Testis (tissue), 3 donors: ENCODE results near the gene ASXL2. TPM values are rescaled to one million over a fixed set of nuclear protein-coding genes. Genes with fewer than 3 reads are reported as not detected.

ENCODE experiments used
- DNase-seq: peaks from one replicate; pipeline ENCODE4 v3.0.0-alpha.2; 2019
- H3K27ac ChIP-seq, 2 donors: fragments of 200-600 bp; sonication (generic); one replicate each; pipeline ENCODE4 v1.5.1; 2019
- H3K27me3 ChIP-seq: fragments of 200-600 bp; sonication (generic); one replicate; pipeline ENCODE4 v1.5.1; 2019
- H3K36me3 ChIP-seq: fragments of 200-600 bp; sonication (generic); one replicate; pipeline ENCODE4 v1.5.1; 2017; ENCODE audit warnings: low read depth; ENCODE audit errors: missing control alignments
- H3K4me1 ChIP-seq: fragments of 200-600 bp; sonication (generic); one replicate; pipeline ENCODE4 v1.5.1; 2019
- H3K4me3 ChIP-seq, 2 donors: fragments of 200-600 bp; sonication (generic); one replicate each; pipeline ENCODE4 v1.5.1; 2017 to 2019
- H3K9me3 ChIP-seq: fragments of 200-600 bp; sonication (generic); one replicate; pipeline ENCODE4 v1.5.1; 2017
- POLR2A ChIP-seq: fragments of 450-650 bp; IDR thresholded peaks from one replicate; pipeline ENCODE4 v1.6.1; 2017; ENCODE audit warnings: antibody characterized with exemption, mild to moderate bottlenecking, moderate library complexity
- WGBS, 2 donors: methylation state at CpG; one replicate each; pipeline ENCODE4 v1.1.5; 2018; 5-methylcytosine and 5-hydroxymethylcytosine counted together
- intact Hi-C: fragments of 100-400 bp; cut with DNase I; formaldehyde crosslinking; loops from one replicate; pipeline ENCODE4 v1.15.1; 2023; ENCODE audit warnings: low total_unique reads
- polyA plus RNA-seq: library from polyadenylated mRNA; stranded (reverse); fragments of 350-450 nt; fragmentation: Illumina TruSeq; extraction: RNeasy Lipid Tissue Mini Kit (QIAGEN cat#74804); gene quantifications from one replicate; pipeline ENCODE4 v1.2.3, GENCODE V29; 2014; ENCODE audit warnings: low read depth, low replicate concordance; ENCODE audit not compliant: insufficient read depth
- total RNA-seq, 2 donors: library from RNA; depleted of rRNA; stranded (reverse); fragments of >200 nt; gene quantifications; one replicate each; pipeline ENCODE4 v1.2.3, GENCODE V29; 2016
- TF ChIP-seq, protein P1 (sequence below), 3 experiments: fragments of 450-650 bp in 2 of 3; fragments of 200-600 bp in 1 of 3; sonication (generic) in 1 of 3; IDR thresholded peaks; one replicate each; pipeline ENCODE4 v1.5.1; 2016 to 2019; ENCODE audit warnings: antibody characterized with exemption in 3 of 3, mild to moderate bottlenecking in 2 of 3, moderate library complexity in 1 of 3

The ASXL2 gene
- total and polyA plus RNA-seq, 3 donors from 2014 or later: 40.9 to 51.9 (median 43.3) TPM

DNA sequence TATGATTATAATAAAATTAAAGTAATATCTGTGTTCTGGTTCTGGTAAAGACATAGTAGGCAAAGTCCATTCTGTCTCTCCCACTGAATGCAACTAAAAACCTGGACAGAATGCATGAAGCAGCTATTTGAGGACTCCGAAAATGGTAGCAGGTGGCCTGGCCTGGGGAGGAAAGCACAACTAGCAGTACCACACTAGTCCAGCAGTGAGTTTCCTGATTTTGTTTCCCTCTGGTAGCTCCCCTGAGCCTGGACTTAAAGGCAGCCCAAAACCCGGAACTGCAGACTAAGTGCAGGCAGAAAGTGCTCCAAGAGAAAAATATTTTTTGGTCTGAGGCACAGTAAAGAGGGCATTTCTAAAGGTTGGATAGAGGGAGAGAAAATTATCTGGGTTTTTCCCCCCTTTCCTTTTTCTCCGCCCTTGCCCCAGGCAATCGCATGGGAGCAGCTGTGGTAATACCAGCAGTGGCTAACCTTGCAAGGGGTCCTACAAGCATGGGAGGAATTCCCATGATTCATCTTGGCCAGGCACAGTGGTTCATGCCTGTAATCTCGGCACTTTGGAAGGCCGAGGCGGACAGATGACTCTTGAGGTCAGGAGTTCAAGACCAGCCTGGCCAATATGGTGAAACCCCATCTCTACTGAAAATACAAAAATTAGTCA, 32.3 kb downstream of the ASXL2 start:
- Histone ChIP-seq H3K27me3 (no peaks in the 10 kb centered on the region), H3K9me3 (no peaks in the 10 kb centered on the region), H3K36me3 (no peaks in the 10 kb centered on the region), H3K4me3 (no peak overlapping the region), H3K27ac (no peak overlapping the region), H3K4me1 (no peaks in the 10 kb centered on the region)
- 87 to 92% methylated on average over 5 to 7 of the region's 7 CpGs for WGBS, 2 donors
- intact Hi-C loops: no loop called here
- no peak for TF ChIP-seq POLR2A
- TF ChIP-seq, protein P1, sequence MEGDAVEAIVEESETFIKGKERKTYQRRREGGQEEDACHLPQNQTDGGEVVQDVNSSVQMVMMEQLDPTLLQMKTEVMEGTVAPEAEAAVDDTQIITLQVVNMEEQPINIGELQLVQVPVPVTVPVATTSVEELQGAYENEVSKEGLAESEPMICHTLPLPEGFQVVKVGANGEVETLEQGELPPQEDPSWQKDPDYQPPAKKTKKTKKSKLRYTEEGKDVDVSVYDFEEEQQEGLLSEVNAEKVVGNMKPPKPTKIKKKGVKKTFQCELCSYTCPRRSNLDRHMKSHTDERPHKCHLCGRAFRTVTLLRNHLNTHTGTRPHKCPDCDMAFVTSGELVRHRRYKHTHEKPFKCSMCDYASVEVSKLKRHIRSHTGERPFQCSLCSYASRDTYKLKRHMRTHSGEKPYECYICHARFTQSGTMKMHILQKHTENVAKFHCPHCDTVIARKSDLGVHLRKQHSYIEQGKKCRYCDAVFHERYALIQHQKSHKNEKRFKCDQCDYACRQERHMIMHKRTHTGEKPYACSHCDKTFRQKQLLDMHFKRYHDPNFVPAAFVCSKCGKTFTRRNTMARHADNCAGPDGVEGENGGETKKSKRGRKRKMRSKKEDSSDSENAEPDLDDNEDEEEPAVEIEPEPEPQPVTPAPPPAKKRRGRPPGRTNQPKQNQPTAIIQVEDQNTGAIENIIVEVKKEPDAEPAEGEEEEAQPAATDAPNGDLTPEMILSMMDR (IDR thresholded peaks at IDR 0.05): no peak
- no peak for DNase-seq

DNA sequence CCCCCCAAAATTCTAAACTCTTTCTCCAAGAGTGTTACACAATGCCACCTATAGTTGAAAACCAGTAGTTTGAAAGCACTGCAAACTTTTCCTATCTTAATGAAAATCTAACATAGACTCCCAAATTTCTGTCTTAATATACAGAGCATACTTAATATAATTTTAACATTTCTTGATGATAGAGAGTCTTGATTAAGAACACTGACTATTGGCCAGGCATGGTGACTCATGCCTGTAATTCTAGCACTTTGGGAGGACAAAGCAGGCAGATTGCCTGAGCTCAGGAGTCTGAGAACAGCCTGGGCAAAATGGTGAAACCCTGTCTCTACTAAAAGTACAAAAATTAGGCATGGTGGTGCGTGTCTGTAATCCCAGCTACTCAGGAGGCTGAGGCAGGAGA, 34.2 kb downstream of the ASXL2 start:
- no peak overlapping the region for H3K27ac ChIP-seq
- H3K36me3 ChIP-seq: no peaks in the 10 kb centered on the region
- H3K27me3 ChIP-seq: no peaks in the 10 kb centered on the region
- no peak for DNase-seq
- H3K4me3 ChIP-seq: no peak overlapping the region
- WGBS, 2 donors: 77 to 100% methylated on average over 1 of the region's 1 CpG
- H3K9me3 ChIP-seq: no peaks in the 10 kb centered on the region
- intact Hi-C loops: no loop called here
- TF ChIP-seq, protein P1 (IDR thresholded peaks at IDR 0.05): no peak
- TF ChIP-seq POLR2A: no peak
- H3K4me1 ChIP-seq: no peaks in the 10 kb centered on the region

DNA sequence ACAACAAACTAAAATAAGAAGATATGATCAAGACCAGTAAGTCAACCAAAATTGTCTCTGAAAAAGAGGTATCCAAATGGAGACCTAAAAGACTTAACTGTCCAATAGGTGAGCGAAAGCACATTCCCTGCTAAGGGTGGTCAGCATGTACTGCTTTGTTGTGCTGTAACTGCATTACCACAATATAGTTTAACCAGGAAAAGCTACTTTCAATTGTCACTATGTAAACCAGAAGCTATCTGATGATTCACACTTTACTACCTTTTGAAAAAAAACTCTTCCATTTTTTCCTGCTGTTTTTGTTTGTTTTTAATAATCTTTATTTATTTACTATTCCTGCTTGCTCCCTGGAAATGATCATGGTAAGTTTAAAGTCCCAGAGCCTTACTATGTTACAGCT, 36.1 kb downstream of the ASXL2 start:
- H3K4me1 ChIP-seq: no peaks in the 10 kb centered on the region
- intact Hi-C loops: no loop called here
- H3K27ac ChIP-seq: no peak overlapping the region
- no peak for DNase-seq
- no peaks in the 10 kb centered on the region for H3K36me3 ChIP-seq
- H3K9me3 ChIP-seq: no peaks in the 10 kb centered on the region
- no peak overlapping the region for H3K4me3 ChIP-seq
- no peaks in the 10 kb centered on the region for H3K27me3 ChIP-seq
- WGBS, 2 donors: 93 to 94% methylated on average over 1 of the region's 1 CpG
- no peak for TF ChIP-seq POLR2A
- TF ChIP-seq, protein P1 (IDR thresholded peaks at IDR 0.05): no peak

DNA sequence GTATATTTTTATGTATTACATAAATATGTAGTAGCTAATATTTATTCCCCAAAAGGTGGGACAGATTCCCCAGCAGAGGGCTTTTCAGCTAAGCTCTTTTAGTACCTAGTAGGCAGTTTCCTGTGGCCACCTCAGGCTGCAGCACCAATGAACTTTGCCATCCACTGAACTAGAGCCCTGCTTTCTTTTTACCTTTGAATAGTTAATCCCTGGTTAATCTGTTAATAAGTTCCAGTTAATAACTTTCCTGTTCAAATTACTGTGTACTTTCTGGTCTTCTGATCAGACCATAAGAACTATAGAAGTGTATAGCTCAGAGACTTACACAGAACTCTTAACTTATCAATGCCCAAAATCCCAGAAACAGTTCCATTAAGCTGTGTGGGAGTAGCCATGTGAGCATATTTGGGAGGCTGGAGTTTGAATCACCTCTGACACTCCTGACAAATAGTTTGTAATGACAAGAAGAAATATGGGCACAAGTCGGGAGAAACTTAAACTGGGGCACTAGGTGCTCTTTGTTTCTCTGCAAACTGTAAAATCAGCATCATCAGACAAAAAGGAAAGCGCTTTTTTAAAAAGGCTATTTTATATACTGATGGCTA, 40.0 kb downstream of the ASXL2 start:
- H3K27me3 ChIP-seq: no peaks in the 10 kb centered on the region
- no peak for TF ChIP-seq POLR2A
- TF ChIP-seq, protein P1 (IDR thresholded peaks at IDR 0.05): no peak
- intact Hi-C loops: no loop called here
- no peak overlapping the region for H3K4me3 ChIP-seq
- whole genome bisulfite sequencing, 2 donors: 75 to 79% methylated on average over 2 of the region's 2 CpGs
- H3K9me3 ChIP-seq: no peaks in the 10 kb centered on the region
- H3K27ac ChIP-seq: no peak overlapping the region
- no peaks in the 10 kb centered on the region for H3K36me3 ChIP-seq
- H3K4me1 ChIP-seq: no peaks in the 10 kb centered on the region
- DNase-seq: no peak

DNA sequence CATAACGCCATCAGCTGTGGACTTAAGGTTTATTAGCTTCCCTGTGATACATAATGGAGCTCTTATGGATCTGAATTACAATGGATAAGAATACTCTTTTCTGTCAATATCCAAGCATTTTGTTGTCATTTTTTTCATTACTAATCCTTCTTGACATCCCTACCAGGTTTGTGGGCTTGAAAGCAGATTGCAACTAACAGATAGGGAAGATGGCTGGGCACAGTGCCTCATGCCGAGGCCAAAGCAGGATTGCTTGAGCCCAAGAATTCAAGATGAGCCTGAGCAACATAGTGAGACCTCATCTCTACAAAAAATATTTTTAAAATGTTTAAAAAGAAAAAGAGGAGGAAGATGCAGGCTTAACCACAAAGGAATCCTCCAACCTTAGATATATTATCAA, 42.4 kb downstream of the ASXL2 start:
- Histone ChIP-seq H3K27me3 (no peaks in the 10 kb centered on the region), H3K4me3 (no peak overlapping the region), H3K36me3 (no peaks in the 10 kb centered on the region), H3K4me1 (no peaks in the 10 kb centered on the region), H3K9me3 (no peaks in the 10 kb centered on the region), H3K27ac (no peak overlapping the region)
- intact Hi-C loops: no loop called here
- 85 to 86% methylated on average over 2 of the region's 2 CpGs for WGBS, 2 donors
- no peak for DNase-seq
- no peak for TF ChIP-seq POLR2A
